Chondrocyte (in vitro differentiated cells): ENCODE results near the gene KLF3. TPM values are rescaled to one million over a fixed set of nuclear protein-coding genes. Genes with fewer than 3 reads are reported as not detected.

Experiments used
- DNase-seq: peaks from one replicate; pipeline ENCODE4 v3.0.0; 2021; ENCODE audit warnings: mixed read lengths, low spot score
- H3K27ac Mint-ChIP-seq: one replicate; pipeline ENCODE4 v1.8.0; 2021; ENCODE audit warnings: mild to moderate bottlenecking, moderate library complexity, mixed read lengths; ENCODE audit not compliant: unreplicated experiment
- H3K27me3 Mint-ChIP-seq: 2 replicates; pipeline ENCODE4 v1.8.0; 2021; ENCODE audit warnings: low read depth, mixed read lengths
- H3K36me3 Mint-ChIP-seq: 2 replicates; pipeline ENCODE4 v1.8.0; 2021; ENCODE audit warnings: low read depth, mixed read lengths
- H3K4me1 Mint-ChIP-seq: 2 replicates; pipeline ENCODE4 v1.8.0; 2021; ENCODE audit warnings: low read depth, mild to moderate bottlenecking, mixed read lengths
- H3K4me3 Mint-ChIP-seq: one replicate; pipeline ENCODE4 v1.8.0; 2021; ENCODE audit warnings: mild to moderate bottlenecking, moderate library complexity, mixed read lengths; ENCODE audit not compliant: unreplicated experiment
- H3K9me3 Mint-ChIP-seq: 2 replicates; pipeline ENCODE4 v1.8.0; 2021; ENCODE audit warnings: low read depth, mixed read lengths
- total RNA-seq: library from RNA; stranded (reverse); gene quantifications from 3 replicates; pipeline ENCODE4 v1.2.1, GENCODE V29; 2021
- TF ChIP-seq, protein P1 (sequence below): fragments of 200-600 bp; sonication (generic); IDR thresholded peaks from 2 replicates; pipeline ENCODE4 v1.5.0; 2021; ENCODE audit warnings: antibody characterized with exemption, mild to moderate bottlenecking, moderate library complexity

KLF3 gene
- total RNA-seq, 1 donor from 2014 or later: 26.4 TPM

GRCh38 chr4:38663090-38663800 lies 754 bp upstream of the KLF3 start:
- H3K9me3 Mint-ChIP-seq: peaks cover 5% of the 10 kb centered on the region
- TF ChIP-seq, protein P1, sequence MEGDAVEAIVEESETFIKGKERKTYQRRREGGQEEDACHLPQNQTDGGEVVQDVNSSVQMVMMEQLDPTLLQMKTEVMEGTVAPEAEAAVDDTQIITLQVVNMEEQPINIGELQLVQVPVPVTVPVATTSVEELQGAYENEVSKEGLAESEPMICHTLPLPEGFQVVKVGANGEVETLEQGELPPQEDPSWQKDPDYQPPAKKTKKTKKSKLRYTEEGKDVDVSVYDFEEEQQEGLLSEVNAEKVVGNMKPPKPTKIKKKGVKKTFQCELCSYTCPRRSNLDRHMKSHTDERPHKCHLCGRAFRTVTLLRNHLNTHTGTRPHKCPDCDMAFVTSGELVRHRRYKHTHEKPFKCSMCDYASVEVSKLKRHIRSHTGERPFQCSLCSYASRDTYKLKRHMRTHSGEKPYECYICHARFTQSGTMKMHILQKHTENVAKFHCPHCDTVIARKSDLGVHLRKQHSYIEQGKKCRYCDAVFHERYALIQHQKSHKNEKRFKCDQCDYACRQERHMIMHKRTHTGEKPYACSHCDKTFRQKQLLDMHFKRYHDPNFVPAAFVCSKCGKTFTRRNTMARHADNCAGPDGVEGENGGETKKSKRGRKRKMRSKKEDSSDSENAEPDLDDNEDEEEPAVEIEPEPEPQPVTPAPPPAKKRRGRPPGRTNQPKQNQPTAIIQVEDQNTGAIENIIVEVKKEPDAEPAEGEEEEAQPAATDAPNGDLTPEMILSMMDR: peak; percentile 16
- H3K27me3 Mint-ChIP-seq: no peaks in the 10 kb centered on the region
- H3K4me1 Mint-ChIP-seq: peaks cover 40% of the 10 kb centered on the region
- H3K27ac Mint-ChIP-seq: peak overlapping the region; percentile 83
- H3K36me3 Mint-ChIP-seq: no peaks in the 10 kb centered on the region
- no peak for DNase-seq
- peak overlapping the region; percentile 71 for H3K4me3 Mint-ChIP-seq

DNA sequence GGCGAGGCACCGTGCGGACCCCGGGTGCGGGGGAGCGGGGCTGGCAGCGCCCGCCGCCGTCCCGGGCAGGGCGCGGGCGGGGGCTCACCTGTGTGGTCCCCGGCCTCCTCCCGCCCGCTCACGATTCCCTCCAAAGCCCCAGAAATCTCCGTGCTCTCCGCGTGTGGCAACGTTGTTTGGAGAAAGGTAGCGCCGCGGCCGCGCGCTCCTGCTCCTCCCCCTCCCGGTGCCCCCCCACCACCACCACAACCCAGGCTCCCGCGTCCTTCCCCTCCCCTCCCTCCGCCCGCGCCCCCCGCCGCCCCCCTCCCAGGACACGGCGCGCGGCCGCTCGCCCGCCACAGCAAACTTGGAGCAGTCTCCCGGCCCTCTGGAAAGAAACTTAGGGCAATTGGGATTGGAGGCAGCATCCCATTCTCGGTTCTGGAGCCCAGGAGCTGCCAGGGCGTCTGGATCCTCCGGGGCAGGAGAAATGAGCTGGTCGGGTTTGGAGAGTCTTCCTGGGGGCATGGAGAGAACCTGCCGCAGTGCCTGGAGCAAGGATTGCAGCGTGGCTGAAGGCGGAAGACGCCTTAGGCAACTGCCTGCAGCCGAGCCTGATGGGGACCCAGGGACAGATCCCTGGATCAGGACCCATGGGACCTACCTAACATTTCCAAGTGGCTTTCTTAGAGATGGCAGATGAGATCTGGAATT lies 855 bp downstream of the KLF3 start:
- Mint-ChIP-seq H3K4me1 (peaks cover 56% of the 10 kb centered on the region), H3K4me3 (peak overlapping the region; percentile 88), H3K27ac (peak overlapping the region; percentile 98), H3K36me3 (no peaks in the 10 kb centered on the region), H3K27me3 (no peaks in the 10 kb centered on the region), H3K9me3 (peaks cover 5% of the 10 kb centered on the region)
- no peak for DNase-seq
- TF ChIP-seq, protein P1: peak; percentile 20

DNA sequence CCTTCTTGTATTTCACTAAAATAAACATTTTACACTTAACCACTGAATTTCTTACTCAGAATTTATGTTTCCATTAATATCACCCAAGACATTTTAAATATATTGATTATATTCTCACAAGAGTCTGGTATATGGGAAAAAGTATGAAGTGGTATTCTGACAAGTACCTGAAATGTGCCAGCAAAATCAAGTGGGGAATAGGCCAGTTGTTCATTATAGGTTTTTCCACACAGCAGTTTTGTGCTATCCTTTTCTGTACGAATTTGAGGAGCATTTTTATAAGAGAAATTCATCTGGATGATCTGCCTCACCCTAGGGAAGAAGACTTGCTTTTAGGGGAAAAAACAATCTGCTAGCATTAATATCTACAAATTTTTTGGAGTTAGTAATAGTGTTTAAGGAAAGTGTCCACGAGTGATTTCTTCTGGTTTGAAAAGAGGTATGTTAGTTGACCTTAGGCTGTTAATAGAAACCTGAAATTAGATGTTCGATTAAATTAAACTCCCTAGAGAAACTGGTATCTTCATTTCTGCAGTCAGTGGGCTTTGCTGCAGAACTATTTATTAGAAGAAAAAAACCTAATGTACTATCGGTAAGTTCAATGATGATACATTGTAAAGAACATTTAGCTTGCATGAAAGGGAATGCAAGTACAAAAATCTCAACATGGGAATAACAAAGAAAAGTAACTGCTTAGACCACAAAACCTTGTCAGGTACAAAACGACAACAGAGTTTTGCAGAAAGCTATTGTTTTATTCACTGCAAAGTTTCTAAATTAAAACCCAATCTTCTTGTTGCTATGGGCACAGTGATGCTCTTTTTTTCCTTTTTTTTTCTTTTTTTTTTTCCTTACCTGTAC lies 1.8 kb downstream of the KLF3 start:
- peaks cover 65% of the 10 kb centered on the region for H3K4me1 Mint-ChIP-seq
- TF ChIP-seq, protein P1: no peak
- H3K27me3 Mint-ChIP-seq: no peaks in the 10 kb centered on the region
- no peak for DNase-seq
- peak overlapping the region; percentile 88 for H3K4me3 Mint-ChIP-seq
- peaks cover 4% of the 10 kb centered on the region for H3K9me3 Mint-ChIP-seq
- H3K27ac Mint-ChIP-seq: peak overlapping the region; percentile 98
- no peaks in the 10 kb centered on the region for H3K36me3 Mint-ChIP-seq

DNA sequence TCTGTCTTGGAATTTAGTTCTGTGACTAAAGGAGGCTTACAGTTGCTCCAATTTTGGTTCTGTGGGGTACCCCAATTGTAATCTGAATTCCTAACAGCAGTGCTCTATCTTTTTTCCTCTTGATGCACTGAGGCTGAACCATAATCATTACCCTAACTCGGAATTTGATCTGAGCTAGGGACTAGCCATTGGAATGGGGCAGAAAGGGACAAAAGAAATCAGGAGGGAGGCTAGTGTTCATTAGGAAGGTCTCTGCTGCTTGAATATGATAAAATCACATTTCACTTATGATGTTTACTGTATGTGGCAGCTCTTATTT lies 2.7 kb downstream of the KLF3 start:
- H3K4me1 Mint-ChIP-seq: peaks cover 75% of the 10 kb centered on the region
- DNase-seq: no peak
- peak overlapping the region; percentile 98 for H3K27ac Mint-ChIP-seq
- TF ChIP-seq, protein P1: peak; percentile 9
- H3K4me3 Mint-ChIP-seq: peak overlapping the region; percentile 88
- no peaks in the 10 kb centered on the region for H3K27me3 Mint-ChIP-seq
- no peaks in the 10 kb centered on the region for H3K9me3 Mint-ChIP-seq
- H3K36me3 Mint-ChIP-seq: no peaks in the 10 kb centered on the region
